GM12891 (cell line): Measurements from ENCODE around the gene SLC34A1.

Source experiments
- PAX5 ChIP-seq: IDR thresholded peaks from 2 replicates; pipeline ENCODE4 v1.6.1; 2011; ENCODE audit warnings: low read length, moderate library complexity, mild to moderate bottlenecking; ENCODE audit not compliant: insufficient read depth, severe bottlenecking
- POLR2A ChIP-seq: IDR thresholded peaks from 2 replicates; pipeline ENCODE4 v1.6.1; 2011; ENCODE audit warnings: low read depth, low read length, control low read depth
- POLR2AphosphoS5 ChIP-seq: IDR thresholded peaks from 2 replicates; pipeline ENCODE4 v1.6.1; 2011; ENCODE audit warnings: low read depth, low read length, control low read depth
- POU2F2 ChIP-seq: IDR thresholded peaks from 2 replicates; pipeline ENCODE4 v1.6.1; 2011; ENCODE audit warnings: low read depth, mild to moderate bottlenecking, control low read depth, low read length, moderate library complexity

DNA sequence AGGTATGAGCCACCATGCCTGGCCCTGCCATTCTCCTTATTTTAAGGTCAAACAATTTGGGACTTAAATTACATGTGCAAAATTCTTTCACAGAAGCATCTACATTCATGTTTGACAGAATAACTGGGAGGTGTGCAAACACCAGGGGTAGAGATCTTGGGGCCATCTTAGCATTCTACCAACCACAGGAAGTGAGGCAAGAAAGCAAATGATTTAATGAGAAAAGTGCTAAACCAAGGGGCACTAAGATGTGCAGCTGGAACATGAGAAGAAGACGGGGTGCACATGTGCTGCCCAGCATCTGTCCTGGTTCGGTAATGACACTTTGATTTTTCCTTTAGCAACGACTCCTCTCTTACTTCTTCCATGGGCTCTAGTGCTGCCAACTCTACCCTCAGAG is 26.3 kb downstream of the SLC34A1 start:
- TF ChIP-seq POLR2A (no peak), PAX5 (no peak), POLR2AphosphoS5 (no peak), POU2F2 (no peak)
